ENCODE measurements around the gene VWF.
"Not testable (repeated sequence)": the region's sequence is repeated elsewhere in the genome, so short reads cannot be mapped to it uniquely, and the experiment has no call there.

DNA sequence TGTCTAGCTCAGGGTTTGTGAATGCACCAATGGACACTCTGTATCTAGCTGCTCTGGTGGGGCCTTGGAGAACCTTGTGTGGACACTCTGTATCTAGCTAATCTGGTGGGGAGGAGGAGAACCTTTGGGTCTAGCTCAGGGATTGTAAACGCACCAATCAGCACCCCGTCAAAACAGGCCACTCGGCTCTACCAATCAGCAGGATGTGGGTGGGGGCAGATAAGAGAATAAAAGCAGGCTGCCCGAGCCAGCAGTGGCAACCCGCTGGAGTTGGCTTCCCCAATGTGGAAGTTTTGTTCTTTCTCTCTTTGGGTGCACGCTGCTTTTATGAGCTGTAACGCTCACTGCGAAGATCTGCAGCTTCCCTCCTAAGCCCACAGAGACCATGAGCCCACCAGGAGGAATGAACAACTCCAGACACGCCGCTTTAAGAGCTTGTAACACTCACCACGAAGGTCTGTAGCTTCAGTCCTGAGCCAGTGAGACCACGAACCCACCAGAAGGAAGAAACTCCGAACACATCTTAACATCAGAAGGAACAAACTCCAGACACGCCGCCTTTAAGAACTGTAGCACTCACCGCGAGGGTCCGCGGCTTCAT, 35.7 kb upstream of the VWF start:
- TF ChIP-seq POLR2A (IDR thresholded peaks at IDR 0.05; ENCODE audit: low read length); GATA1 (IDR thresholded peaks at IDR 0.05; ENCODE audit: low read depth, low read length): not testable (repeated sequence)

Data from erythroblast (primary cell).